ENCODE measurements around the gene LARGE1. TPM values are rescaled to one million over a fixed set of nuclear protein-coding genes. Genes with fewer than 3 reads are reported as not detected.

LARGE1 gene
- total and polyA plus RNA-seq, 2 of the 13 experiments (the other 11 are each of a cell fraction or from before 2014, with no cell fraction given) = 8.4 to 11.0 TPM

DNA sequence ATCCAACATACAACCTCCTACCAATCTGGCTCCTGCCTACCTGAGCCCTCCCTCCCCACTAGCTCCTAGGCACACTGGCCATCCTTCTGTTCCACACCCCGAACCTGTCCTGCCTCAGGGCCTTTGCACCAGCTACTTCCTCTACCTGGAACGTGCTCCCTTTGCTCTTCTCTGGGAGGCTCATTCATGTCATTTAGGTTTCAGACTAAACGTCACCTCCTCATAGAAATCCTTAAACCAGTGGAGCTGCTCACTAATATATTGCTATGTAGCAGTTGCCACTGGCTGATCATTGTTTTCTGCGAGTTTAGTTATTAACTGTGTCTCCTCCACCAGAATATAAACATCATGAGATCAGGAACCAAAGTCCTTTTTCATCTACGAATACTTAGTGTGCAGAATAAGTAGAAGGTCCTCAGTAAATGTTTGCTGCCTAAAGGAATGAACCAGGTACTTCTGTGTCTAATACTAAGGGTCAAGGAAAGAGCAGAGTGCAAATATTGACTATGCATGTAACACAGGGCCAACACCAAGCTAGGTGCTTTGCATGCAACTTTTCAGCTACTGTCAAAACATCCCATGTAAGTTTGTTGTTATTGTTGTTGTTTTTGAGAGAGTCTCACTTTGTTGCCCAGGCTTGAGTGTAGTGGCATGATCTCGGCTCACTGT is 584.5 kb downstream of the LARGE1 start (continued):
- TF ChIP-seq, protein P1, sequence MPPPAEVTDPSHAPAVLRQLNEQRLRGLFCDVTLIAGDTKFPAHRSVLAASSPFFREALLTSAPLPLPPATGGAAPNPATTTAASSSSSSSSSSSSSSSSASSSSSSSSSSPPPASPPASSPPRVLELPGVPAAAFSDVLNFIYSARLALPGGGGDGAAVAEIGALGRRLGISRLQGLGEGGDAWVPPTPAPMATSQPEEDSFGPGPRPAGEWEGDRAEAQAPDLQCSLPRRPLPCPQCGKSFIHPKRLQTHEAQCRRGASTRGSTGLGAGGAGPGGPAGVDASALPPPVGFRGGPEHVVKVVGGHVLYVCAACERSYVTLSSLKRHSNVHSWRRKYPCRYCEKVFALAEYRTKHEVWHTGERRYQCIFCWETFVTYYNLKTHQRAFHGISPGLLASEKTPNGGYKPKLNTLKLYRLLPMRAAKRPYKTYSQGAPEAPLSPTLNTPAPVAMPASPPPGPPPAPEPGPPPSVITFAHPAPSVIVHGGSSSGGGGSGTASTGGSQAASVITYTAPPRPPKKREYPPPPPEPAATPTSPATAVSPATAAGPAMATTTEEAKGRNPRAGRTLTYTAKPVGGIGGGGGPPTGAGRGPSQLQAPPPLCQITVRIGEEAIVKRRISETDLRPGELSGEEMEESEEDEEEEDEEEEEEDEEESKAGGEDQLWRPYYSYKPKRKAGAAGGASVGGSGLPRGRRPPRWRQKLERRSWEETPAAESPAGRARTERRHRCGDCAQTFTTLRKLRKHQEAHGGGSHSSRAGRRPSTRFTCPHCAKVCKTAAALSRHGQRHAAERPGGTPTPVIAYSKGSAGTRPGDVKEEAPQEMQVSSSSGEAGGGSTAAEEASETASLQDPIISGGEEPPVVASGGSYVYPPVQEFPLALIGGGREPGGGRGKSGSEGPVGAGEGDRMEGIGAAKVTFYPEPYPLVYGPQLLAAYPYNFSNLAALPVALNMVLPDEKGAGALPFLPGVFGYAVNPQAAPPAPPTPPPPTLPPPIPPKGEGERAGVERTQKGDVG (CRISPR knock-in tag; IDR thresholded peaks at IDR 0.05; ENCODE audit: borderline replicate concordance) = no peak
- TF ChIP-seq ZNF383 (CRISPR knock-in tag; IDR thresholded peaks at IDR 0.05; ENCODE audit: borderline replicate concordance) (no peak), SATB2 (CRISPR knock-in tag; IDR thresholded peaks at IDR 0.05) (peak; percentile 88), DNMT1 (CRISPR knock-in tag; IDR thresholded peaks at IDR 0.05) (no peak), TARDBP (CRISPR knock-in tag; IDR thresholded peaks at IDR 0.05) (peak; percentile 89), FOXM1 (CRISPR knock-in tag; IDR thresholded peaks at IDR 0.05) (no peak), SPEN (CRISPR knock-in tag; IDR thresholded peaks at IDR 0.05; ENCODE audit: low read depth) (peak; percentile 21; the same call in 1 of the 2 replicates), DNMT3B (CRISPR knock-in tag; conservative IDR thresholded peaks at IDR 0.05) (no peak), ARNT2 (CRISPR knock-in tag; IDR thresholded peaks at IDR 0.05; ENCODE audit: low read depth) (peak; percentile 42; the same call in 1 of the 2 replicates), ZMYM4 (CRISPR knock-in tag; IDR thresholded peaks at IDR 0.05) (peak; percentile 81), SRY (CRISPR knock-in tag; IDR thresholded peaks at IDR 0.05) (no peak), RARA (CRISPR knock-in tag; IDR thresholded peaks at IDR 0.05) (peak; percentile 99), FLYWCH1 (CRISPR knock-in tag; IDR thresholded peaks at IDR 0.05) (no peak), ZNF430 (CRISPR knock-in tag; IDR thresholded peaks at IDR 0.05) (no peak)
- TF ChIP-seq, protein P2, sequence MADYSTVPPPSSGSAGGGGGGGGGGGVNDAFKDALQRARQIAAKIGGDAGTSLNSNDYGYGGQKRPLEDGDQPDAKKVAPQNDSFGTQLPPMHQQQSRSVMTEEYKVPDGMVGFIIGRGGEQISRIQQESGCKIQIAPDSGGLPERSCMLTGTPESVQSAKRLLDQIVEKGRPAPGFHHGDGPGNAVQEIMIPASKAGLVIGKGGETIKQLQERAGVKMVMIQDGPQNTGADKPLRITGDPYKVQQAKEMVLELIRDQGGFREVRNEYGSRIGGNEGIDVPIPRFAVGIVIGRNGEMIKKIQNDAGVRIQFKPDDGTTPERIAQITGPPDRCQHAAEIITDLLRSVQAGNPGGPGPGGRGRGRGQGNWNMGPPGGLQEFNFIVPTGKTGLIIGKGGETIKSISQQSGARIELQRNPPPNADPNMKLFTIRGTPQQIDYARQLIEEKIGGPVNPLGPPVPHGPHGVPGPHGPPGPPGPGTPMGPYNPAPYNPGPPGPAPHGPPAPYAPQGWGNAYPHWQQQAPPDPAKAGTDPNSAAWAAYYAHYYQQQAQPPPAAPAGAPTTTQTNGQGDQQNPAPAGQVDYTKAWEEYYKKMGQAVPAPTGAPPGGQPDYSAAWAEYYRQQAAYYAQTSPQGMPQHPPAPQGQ (CRISPR knock-in tag; IDR thresholded peaks at IDR 0.05; ENCODE audit: borderline replicate concordance) = no peak; the same call in 1 of the 2 replicates
- TF ChIP-seq, protein P3, sequence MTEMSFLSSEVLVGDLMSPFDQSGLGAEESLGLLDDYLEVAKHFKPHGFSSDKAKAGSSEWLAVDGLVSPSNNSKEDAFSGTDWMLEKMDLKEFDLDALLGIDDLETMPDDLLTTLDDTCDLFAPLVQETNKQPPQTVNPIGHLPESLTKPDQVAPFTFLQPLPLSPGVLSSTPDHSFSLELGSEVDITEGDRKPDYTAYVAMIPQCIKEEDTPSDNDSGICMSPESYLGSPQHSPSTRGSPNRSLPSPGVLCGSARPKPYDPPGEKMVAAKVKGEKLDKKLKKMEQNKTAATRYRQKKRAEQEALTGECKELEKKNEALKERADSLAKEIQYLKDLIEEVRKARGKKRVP (CRISPR knock-in tag; IDR thresholded peaks at IDR 0.05) = peak in 1 of 2 experiments; percentile 82; a peak in 2 of 4 replicates
- TF ChIP-seq, protein P4, sequence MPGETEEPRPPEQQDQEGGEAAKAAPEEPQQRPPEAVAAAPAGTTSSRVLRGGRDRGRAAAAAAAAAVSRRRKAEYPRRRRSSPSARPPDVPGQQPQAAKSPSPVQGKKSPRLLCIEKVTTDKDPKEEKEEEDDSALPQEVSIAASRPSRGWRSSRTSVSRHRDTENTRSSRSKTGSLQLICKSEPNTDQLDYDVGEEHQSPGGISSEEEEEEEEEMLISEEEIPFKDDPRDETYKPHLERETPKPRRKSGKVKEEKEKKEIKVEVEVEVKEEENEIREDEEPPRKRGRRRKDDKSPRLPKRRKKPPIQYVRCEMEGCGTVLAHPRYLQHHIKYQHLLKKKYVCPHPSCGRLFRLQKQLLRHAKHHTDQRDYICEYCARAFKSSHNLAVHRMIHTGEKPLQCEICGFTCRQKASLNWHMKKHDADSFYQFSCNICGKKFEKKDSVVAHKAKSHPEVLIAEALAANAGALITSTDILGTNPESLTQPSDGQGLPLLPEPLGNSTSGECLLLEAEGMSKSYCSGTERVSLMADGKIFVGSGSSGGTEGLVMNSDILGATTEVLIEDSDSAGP (CRISPR knock-in tag; IDR thresholded peaks at IDR 0.05; ENCODE audit: borderline replicate concordance) = peak; percentile 25; the same call in 1 of the 2 replicates
- TF ChIP-seq, protein P5, sequence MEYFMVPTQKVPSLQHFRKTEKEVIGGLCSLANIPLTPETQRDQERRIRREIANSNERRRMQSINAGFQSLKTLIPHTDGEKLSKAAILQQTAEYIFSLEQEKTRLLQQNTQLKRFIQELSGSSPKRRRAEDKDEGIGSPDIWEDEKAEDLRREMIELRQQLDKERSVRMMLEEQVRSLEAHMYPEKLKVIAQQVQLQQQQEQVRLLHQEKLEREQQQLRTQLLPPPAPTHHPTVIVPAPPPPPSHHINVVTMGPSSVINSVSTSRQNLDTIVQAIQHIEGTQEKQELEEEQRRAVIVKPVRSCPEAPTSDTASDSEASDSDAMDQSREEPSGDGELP (IDR thresholded peaks at IDR 0.05; ENCODE audit: borderline replicate concordance, low read depth) = 0 out of 2 replicates have a peak, but pooled peaks have one; percentile 25
- TF ChIP-seq, protein P6, sequence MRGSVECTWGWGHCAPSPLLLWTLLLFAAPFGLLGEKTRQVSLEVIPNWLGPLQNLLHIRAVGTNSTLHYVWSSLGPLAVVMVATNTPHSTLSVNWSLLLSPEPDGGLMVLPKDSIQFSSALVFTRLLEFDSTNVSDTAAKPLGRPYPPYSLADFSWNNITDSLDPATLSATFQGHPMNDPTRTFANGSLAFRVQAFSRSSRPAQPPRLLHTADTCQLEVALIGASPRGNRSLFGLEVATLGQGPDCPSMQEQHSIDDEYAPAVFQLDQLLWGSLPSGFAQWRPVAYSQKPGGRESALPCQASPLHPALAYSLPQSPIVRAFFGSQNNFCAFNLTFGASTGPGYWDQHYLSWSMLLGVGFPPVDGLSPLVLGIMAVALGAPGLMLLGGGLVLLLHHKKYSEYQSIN (CRISPR knock-in tag; IDR thresholded peaks at IDR 0.05; ENCODE audit: borderline replicate concordance) = no peak
